Mammary epithelial cell (primary cell): ENCODE data around the gene ST3GAL4.

Experiments used
- CTCF ChIP-seq, 2 donors: IDR thresholded peaks in 1 of 2; conservative IDR thresholded peaks in 1 of 2; 2 replicates each; pipeline ENCODE4 v1.5.1; 2011 to 2012; ENCODE audit warnings: inconsistent platforms in 2 of 2, low read length in 2 of 2, mild to moderate bottlenecking in 2 of 2, control low read depth in 1 of 2, low read depth in 1 of 2; ENCODE audit not compliant: insufficient read depth in 1 of 2; ENCODE audit errors: extremely low read depth in 1 of 2
- EZH2 ChIP-seq: IDR thresholded peaks from 2 replicates; pipeline ENCODE4 v1.6.1; 2012; ENCODE audit warnings: low read length, inconsistent platforms, borderline replicate concordance

DNA sequence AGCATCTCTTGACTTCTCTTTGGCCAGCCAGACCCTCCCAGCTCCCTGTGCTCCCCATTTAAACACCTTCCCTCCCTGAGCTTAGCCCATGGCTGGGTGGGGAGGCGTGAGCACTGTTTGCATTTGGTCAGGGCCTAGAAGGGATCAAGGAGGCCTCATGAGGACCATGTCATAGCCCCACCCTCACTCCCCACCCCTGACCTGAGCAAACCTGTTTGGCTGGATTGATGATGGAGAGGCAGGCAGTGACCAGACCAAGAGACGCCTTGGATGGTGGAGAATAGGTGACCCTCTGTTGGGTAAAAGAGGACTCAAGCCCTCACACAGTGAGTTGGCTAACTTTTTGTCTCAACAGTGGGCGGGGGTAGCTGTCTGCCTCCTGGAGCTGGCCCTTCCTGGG, 49.9 kb downstream of the ST3GAL4 start:
- TF ChIP-seq EZH2 (no peak), CTCF (conservative IDR thresholded peaks at IDR 0.05 in 1 of 2, IDR thresholded peaks at IDR 0.05 in 1 of 2; ENCODE audit: extremely low read depth in 1 of 2, insufficient read depth in 1 of 2, low read depth in 1 of 2, low read length in 2 of 2) (no peak)
